ENCODE measurements around the gene IL34. TPM values are rescaled to one million over a fixed set of nuclear protein-coding genes. Genes with fewer than 3 reads are reported as not detected.

IL34 gene
- total and polyA plus RNA-seq, 2 of the 13 experiments (the other 11 are each of a cell fraction or from before 2014, with no cell fraction given): 1.2 to 1.3 TPM

DNA sequence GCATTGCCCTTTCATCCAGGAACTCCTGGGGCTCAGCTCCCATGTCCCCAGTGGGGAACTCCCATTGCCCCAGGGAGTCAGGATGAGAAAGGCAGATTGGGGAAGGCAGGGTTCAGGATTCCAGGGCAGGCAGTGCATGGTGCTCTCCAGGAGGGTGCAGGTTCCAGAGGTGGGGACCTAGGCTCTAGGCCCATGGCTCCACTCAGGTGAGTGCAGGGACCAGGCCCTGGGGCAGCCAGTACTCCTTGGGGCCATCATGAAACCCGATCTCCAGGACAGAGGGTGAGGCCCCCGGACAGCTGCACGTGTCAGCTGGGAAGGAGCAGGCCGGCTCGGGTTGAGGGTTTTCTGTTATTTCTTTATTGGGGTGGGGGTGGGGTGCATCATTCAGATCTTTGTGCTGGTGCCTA lies 40.7 kb downstream of the IL34 start (continued):
- no peak for TF ChIP-seq ZNF17 (CRISPR knock-in tag; IDR thresholded peaks at IDR 0.05)
- TF ChIP-seq, protein P1, sequence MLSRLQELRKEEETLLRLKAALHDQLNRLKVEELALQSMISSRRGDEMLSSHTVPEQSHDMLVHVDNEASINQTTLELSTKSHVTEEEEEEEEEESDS (CRISPR knock-in tag; IDR thresholded peaks at IDR 0.05; ENCODE audit: borderline replicate concordance): no peak
- no peak for TF ChIP-seq TCF12 (IDR thresholded peaks at IDR 0.05)
- TF ChIP-seq TCF12 (CRISPR knock-in tag; IDR thresholded peaks at IDR 0.05): no peak
- TF ChIP-seq BHLHE40 (IDR thresholded peaks at IDR 0.05; ENCODE audit: low read length): peak; percentile 46; the same call in 1 of the 2 replicates
- TF ChIP-seq NR1H2 (CRISPR knock-in tag; IDR thresholded peaks at IDR 0.05; ENCODE audit: borderline replicate concordance, low read depth): no peak
- TF ChIP-seq, protein P2, sequence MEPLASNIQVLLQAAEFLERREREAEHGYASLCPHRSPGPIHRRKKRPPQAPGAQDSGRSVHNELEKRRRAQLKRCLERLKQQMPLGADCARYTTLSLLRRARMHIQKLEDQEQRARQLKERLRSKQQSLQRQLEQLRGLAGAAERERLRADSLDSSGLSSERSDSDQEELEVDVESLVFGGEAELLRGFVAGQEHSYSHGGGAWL (CRISPR knock-in tag; IDR thresholded peaks at IDR 0.05): 0 out of 2 replicates have a peak, but pooled peaks have one; percentile 37
- TF ChIP-seq NONO (IDR thresholded peaks at IDR 0.05): no peak
- 0 out of 2 replicates have a peak, but pooled peaks have one; percentile 12 for TF ChIP-seq NONO (CRISPR knock-in tag; conservative IDR thresholded peaks at IDR 0.05)
- TF ChIP-seq ZNF629 (CRISPR knock-in tag; conservative IDR thresholded peaks at IDR 0.05): no peak
- TF ChIP-seq, protein P3, sequence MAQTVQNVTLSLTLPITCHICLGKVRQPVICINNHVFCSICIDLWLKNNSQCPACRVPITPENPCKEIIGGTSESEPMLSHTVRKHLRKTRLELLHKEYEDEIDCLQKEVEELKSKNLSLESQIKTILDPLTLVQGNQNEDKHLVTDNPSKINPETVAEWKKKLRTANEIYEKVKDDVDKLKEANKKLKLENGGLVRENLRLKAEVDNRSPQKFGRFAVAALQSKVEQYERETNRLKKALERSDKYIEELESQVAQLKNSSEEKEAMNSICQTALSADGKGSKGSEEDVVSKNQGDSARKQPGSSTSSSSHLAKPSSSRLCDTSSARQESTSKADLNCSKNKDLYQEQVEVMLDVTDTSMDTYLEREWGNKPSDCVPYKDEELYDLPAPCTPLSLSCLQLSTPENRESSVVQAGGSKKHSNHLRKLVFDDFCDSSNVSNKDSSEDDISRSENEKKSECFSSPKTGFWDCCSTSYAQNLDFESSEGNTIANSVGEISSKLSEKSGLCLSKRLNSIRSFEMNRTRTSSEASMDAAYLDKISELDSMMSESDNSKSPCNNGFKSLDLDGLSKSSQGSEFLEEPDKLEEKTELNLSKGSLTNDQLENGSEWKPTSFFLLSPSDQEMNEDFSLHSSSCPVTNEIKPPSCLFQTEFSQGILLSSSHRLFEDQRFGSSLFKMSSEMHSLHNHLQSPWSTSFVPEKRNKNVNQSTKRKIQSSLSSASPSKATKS (CRISPR knock-in tag; IDR thresholded peaks at IDR 0.05): no peak
- TF ChIP-seq SMAD3 (CRISPR knock-in tag; IDR thresholded peaks at IDR 0.05): no peak
- no peak for TF ChIP-seq PLRG1 (conservative IDR thresholded peaks at IDR 0.05)
- no peak for TF ChIP-seq ZNF121 (CRISPR knock-in tag; IDR thresholded peaks at IDR 0.05)
- TF ChIP-seq, protein P4, sequence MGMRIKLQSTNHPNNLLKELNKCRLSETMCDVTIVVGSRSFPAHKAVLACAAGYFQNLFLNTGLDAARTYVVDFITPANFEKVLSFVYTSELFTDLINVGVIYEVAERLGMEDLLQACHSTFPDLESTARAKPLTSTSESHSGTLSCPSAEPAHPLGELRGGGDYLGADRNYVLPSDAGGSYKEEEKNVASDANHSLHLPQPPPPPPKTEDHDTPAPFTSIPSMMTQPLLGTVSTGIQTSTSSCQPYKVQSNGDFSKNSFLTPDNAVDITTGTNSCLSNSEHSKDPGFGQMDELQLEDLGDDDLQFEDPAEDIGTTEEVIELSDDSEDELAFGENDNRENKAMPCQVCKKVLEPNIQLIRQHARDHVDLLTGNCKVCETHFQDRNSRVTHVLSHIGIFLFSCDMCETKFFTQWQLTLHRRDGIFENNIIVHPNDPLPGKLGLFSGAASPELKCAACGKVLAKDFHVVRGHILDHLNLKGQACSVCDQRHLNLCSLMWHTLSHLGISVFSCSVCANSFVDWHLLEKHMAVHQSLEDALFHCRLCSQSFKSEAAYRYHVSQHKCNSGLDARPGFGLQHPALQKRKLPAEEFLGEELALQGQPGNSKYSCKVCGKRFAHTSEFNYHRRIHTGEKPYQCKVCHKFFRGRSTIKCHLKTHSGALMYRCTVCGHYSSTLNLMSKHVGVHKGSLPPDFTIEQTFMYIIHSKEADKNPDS (CRISPR knock-in tag; IDR thresholded peaks at IDR 0.05): no peak
- TF ChIP-seq, protein P5, sequence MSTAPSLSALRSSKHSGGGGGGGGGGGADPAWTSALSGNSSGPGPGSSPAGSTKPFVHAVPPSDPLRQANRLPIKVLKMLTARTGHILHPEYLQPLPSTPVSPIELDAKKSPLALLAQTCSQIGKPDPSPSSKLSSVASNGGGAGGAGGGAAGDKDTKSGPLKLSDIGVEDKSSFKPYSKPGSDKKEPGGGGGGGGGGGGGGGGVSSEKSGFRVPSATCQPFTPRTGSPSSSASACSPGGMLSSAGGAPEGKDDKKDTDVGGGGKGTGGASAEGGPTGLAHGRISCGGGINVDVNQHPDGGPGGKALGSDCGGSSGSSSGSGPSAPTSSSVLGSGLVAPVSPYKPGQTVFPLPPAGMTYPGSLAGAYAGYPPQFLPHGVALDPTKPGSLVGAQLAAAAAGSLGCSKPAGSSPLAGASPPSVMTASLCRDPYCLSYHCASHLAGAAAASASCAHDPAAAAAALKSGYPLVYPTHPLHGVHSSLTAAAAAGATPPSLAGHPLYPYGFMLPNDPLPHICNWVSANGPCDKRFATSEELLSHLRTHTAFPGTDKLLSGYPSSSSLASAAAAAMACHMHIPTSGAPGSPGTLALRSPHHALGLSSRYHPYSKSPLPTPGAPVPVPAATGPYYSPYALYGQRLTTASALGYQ (CRISPR knock-in tag; IDR thresholded peaks at IDR 0.05): no peak
- TF ChIP-seq ZNF510 (CRISPR knock-in tag; IDR thresholded peaks at IDR 0.05; ENCODE audit: low read depth): no peak
- 0 out of 2 replicates have a peak, but pooled peaks have one; percentile 5 for TF ChIP-seq KDM6A (CRISPR knock-in tag; IDR thresholded peaks at IDR 0.05; ENCODE audit: low read depth)
- 0 out of 2 replicates have a peak, but pooled peaks have one; percentile 12 for TF ChIP-seq TCF7 (IDR thresholded peaks at IDR 0.05; ENCODE audit: low read depth)
- TF ChIP-seq, protein P6, sequence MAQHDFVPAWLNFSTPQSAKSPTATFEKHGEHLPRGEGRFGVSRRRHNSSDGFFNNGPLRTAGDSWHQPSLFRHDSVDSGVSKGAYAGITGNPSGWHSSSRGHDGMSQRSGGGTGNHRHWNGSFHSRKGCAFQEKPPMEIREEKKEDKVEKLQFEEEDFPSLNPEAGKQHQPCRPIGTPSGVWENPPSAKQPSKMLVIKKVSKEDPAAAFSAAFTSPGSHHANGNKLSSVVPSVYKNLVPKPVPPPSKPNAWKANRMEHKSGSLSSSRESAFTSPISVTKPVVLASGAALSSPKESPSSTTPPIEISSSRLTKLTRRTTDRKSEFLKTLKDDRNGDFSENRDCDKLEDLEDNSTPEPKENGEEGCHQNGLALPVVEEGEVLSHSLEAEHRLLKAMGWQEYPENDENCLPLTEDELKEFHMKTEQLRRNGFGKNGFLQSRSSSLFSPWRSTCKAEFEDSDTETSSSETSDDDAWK (CRISPR knock-in tag; IDR thresholded peaks at IDR 0.05): no peak
- TF ChIP-seq ZNF850 (CRISPR knock-in tag; conservative IDR thresholded peaks at IDR 0.05): no peak
- TF ChIP-seq, protein P7, sequence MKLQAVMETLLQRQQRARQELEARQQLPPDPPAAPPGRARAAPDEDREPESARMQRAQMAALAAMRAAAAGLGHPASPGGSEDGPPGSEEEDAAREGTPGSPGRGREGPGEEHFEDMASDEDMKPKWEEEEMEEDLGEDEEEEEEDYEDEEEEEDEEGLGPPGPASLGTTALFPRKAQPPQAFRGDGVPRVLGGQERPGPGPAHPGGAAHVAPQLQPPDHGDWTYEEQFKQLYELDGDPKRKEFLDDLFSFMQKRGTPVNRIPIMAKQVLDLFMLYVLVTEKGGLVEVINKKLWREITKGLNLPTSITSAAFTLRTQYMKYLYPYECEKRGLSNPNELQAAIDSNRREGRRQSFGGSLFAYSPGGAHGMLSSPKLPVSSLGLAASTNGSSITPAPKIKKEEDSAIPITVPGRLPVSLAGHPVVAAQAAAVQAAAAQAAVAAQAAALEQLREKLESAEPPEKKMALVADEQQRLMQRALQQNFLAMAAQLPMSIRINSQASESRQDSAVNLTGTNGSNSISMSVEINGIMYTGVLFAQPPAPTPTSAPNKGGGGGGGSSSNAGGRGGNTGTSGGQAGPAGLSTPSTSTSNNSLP (IDR thresholded peaks at IDR 0.05; ENCODE audit: low read depth, low read length): no peak
